Osteocyte (in vitro differentiated cells): Measurements from ENCODE around the gene RBMS1. TPM values are rescaled to one million over a fixed set of nuclear protein-coding genes. Genes with fewer than 3 reads are reported as not detected.

ENCODE experiments used
- DNase-seq: peaks from one replicate; pipeline ENCODE4 v3.0.0; 2021; ENCODE audit warnings: mixed read lengths; ENCODE audit not compliant: unreplicated experiment; ENCODE audit errors: extremely low spot score
- H3K27ac Mint-ChIP-seq: one replicate; pipeline ENCODE4 v1.8.0; 2021; ENCODE audit warnings: mild to moderate bottlenecking, mixed read lengths; ENCODE audit not compliant: unreplicated experiment
- H3K27me3 Mint-ChIP-seq: one replicate; pipeline ENCODE4 v1.8.0; 2021; ENCODE audit warnings: mixed read lengths; ENCODE audit not compliant: unreplicated experiment
- H3K36me3 Mint-ChIP-seq: one replicate; pipeline ENCODE4 v1.8.0; 2021; ENCODE audit warnings: mixed read lengths; ENCODE audit not compliant: unreplicated experiment
- H3K4me1 Mint-ChIP-seq: one replicate; pipeline ENCODE4 v1.8.0; 2021; ENCODE audit warnings: mixed read lengths; ENCODE audit not compliant: unreplicated experiment
- H3K4me3 Mint-ChIP-seq: one replicate; pipeline ENCODE4 v1.8.0; 2021; ENCODE audit warnings: mild to moderate bottlenecking, moderate library complexity, mixed read lengths; ENCODE audit not compliant: unreplicated experiment
- H3K9me3 Mint-ChIP-seq: one replicate; pipeline ENCODE4 v1.8.0; 2021; ENCODE audit warnings: mixed read lengths; ENCODE audit not compliant: unreplicated experiment
- total RNA-seq: library from RNA; stranded (reverse); gene quantifications from 2 replicates; pipeline ENCODE4 v1.2.1, GENCODE V29; 2021
- TF ChIP-seq, protein P1 (sequence below): fragments of 200-600 bp; sonication (generic); IDR thresholded peaks from 2 replicates; pipeline ENCODE4 v1.5.0; 2021; ENCODE audit warnings: antibody characterized with exemption, mild to moderate bottlenecking, moderate library complexity

The RBMS1 gene
- total RNA-seq, 1 donor from 2014 or later: 169 TPM

DNA sequence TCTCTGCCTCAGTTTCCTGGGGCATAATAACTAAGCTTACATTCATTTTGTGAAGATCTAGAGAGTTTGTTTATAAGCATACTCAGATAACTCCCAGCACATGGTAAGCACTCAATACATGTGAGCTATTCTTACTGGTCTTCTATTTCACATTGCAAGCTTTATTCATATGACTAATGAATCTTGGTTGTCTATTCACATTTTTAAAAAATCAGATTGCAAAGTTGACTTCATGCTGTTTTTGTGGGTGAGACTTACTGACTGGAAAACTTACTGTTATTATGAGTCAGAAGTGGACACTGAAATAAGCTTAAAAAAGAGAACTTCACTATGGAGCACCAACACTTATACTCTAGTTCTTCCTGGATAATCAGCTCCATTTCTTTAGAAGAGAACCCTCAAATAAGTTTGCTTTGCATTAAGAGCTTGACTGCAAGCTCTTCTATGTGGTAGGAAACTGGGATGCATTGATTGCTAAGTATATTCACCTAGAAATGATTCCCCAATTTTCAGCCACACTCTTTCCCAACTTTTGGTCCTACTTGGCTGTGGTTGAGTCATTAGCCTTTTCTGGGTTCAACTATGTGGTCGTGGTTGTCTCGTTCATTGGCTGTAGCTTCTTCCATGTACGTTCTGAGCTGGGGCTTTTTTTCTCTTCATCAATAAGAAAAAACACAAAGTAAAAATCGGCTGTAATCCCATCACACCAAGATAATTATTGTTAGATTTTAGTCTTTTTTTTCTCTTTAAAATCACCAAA is 29.5 kb upstream of the RBMS1 start:
- no peak for DNase-seq
- Mint-ChIP-seq H3K27me3 (no peaks in the 10 kb centered on the region), H3K4me1 (peaks cover 18% of the 10 kb centered on the region), H3K27ac (peak overlapping the region; percentile 21), H3K9me3 (no peaks in the 10 kb centered on the region), H3K36me3 (no peaks in the 10 kb centered on the region), H3K4me3 (no peak overlapping the region)
- TF ChIP-seq, protein P1, sequence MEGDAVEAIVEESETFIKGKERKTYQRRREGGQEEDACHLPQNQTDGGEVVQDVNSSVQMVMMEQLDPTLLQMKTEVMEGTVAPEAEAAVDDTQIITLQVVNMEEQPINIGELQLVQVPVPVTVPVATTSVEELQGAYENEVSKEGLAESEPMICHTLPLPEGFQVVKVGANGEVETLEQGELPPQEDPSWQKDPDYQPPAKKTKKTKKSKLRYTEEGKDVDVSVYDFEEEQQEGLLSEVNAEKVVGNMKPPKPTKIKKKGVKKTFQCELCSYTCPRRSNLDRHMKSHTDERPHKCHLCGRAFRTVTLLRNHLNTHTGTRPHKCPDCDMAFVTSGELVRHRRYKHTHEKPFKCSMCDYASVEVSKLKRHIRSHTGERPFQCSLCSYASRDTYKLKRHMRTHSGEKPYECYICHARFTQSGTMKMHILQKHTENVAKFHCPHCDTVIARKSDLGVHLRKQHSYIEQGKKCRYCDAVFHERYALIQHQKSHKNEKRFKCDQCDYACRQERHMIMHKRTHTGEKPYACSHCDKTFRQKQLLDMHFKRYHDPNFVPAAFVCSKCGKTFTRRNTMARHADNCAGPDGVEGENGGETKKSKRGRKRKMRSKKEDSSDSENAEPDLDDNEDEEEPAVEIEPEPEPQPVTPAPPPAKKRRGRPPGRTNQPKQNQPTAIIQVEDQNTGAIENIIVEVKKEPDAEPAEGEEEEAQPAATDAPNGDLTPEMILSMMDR: no peak

DNA sequence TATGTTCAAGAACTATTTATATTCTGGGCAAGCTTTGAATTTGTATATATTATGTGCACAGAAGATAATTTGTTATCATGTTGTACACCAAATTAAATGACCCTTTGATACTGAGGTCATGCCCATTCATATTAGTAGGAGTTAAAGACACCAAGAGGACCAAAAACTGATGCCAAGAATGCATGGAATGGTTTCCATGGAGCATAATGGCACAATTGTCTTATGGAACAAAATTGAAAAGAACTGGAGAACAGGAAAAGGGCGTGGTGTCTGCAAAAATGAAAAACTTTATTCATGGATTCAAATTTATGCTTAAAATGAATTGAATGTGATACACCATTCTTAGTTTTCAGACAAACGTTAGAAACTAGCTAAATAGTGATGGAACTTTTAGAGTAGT is 24.1 kb upstream of the RBMS1 start:
- H3K4me1 Mint-ChIP-seq: peaks cover 18% of the 10 kb centered on the region
- H3K27ac Mint-ChIP-seq: no peak overlapping the region
- H3K36me3 Mint-ChIP-seq: no peaks in the 10 kb centered on the region
- no peaks in the 10 kb centered on the region for H3K27me3 Mint-ChIP-seq
- DNase-seq: no peak
- H3K9me3 Mint-ChIP-seq: no peaks in the 10 kb centered on the region
- H3K4me3 Mint-ChIP-seq: no peak overlapping the region
- TF ChIP-seq, protein P1: no peak

DNA sequence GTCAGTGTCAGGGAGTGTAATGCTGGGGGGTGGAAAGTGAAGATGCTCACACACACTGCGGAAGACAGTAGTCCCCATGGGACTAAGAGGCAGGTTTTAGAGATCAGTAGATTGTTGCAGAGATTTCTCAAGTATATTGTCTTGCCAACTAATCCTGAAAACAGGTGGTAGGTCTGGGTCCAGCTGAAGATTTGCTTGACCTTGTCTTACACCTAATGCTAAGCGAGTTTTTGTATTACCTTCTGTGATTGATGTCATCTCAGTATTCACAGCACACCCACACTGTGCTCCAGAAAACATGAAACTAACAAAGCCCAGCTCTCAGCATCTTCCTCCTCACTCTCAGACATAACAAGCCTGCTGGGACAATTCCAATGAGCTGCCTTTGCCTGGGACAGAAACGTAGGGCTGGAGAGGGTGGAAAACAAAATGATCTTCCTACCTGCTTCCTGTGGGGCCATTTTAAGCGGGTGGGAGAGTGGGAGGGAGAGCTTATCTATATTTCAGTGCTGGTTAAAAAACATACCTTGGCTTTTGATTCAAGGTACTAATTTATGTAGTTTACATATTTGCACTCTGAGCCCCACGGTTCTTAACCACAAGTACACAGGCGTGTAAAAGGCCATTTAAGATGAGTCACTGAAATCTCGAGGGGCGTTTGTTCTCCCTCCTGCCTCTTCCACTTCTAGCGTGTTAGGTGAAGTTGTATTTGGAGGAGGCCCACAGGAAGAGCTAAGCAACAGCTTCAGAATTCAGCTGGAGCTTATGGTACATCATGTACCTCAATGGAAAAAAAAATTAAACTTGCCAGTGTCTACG is 23.1 kb upstream of the RBMS1 start:
- Mint-ChIP-seq H3K9me3 (no peaks in the 10 kb centered on the region), H3K4me1 (peaks cover 10% of the 10 kb centered on the region), H3K27me3 (no peaks in the 10 kb centered on the region), H3K36me3 (no peaks in the 10 kb centered on the region), H3K27ac (no peak overlapping the region), H3K4me3 (no peak overlapping the region)
- no peak for DNase-seq
- TF ChIP-seq, protein P1: no peak

DNA sequence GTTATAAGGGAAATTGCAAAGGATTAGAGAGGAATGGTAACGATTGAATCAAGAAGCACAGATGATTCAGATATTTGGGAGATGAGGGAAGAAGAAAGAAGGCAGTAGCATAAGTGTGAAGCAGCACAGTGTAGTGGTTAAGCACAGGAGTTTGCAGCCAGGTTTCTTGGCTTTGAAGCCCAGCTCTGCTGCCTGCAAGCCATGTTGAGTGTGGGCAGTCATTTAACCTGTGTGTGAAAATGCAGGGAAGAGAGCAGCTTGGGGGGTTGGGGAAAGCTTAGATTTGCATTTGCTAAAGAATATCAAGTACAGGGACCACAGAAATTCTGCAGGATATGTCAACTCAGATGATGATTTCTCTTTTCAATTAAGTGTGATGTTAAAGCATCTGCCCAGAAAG is 21.5 kb upstream of the RBMS1 start:
- no peak for DNase-seq
- TF ChIP-seq, protein P1: no peak
- H3K9me3 Mint-ChIP-seq: no peaks in the 10 kb centered on the region
- H3K4me1 Mint-ChIP-seq: peaks cover 10% of the 10 kb centered on the region
- no peak overlapping the region for H3K4me3 Mint-ChIP-seq
- no peaks in the 10 kb centered on the region for H3K27me3 Mint-ChIP-seq
- H3K27ac Mint-ChIP-seq: no peak overlapping the region
- H3K36me3 Mint-ChIP-seq: no peaks in the 10 kb centered on the region

DNA sequence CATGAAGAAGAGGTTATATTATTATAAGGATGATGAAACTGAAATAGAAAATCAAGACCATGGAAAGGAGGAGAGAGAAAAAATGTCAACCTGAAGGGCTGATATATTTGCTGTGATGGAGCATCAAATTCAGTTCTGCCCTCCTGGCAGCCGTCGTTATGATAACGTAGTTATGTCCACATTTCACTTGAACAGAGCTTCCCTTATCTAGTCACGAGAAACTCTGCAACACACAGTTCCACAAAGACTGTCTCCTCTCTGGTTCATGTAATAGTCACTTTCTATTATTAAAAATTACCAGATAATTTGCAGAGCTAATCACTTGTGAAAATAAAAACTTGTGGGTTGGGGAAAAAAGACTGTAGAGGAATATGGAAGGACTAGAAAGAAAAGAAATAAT is 19.5 kb upstream of the RBMS1 start:
- Mint-ChIP-seq H3K36me3 (no peaks in the 10 kb centered on the region), H3K9me3 (no peaks in the 10 kb centered on the region), H3K27me3 (no peaks in the 10 kb centered on the region)

More for the DNA sequence above, 19.5 kb upstream of the RBMS1 start:
- Mint-ChIP-seq H3K4me1 (peaks cover 8% of the 10 kb centered on the region), H3K4me3 (no peak overlapping the region), H3K27ac (no peak overlapping the region)
- TF ChIP-seq, protein P1: no peak
- DNase-seq: no peak
